ENCODE data around the gene BMERB1.
"Not testable (repeated sequence)": the region's sequence is repeated elsewhere in the genome, so short reads cannot be mapped to it uniquely, and the experiment has no call there.

- TF ChIP-seq CTCF (IDR thresholded peaks at IDR 0.05 in 8 of 11, conservative IDR thresholded peaks at IDR 0.05 in 3 of 11); POLR2AphosphoS5 (IDR thresholded peaks at IDR 0.05); POLR2A (IDR thresholded peaks at IDR 0.05): not testable (repeated sequence)
Observed at GRCh38 chr16:15430884-15431283, 3.5 kb upstream of the BMERB1 start.
